ENCODE measurements around the gene ZBED5.
A peak's percentile ranks its signal among the peaks of the same experiment; 100 is the strongest.

ZBED5 gene

GRCh38 chr11:10857709-10858438, at the start of gene ZBED5:
TSS of gene ZBED5 (minus strand) at chr11:10858053. CDS start at chr11:10854945, 3,108 bp downstream.
- peak within 1 kb of the TSS; percentile 97 for H3K27ac ChIP-seq
- TF ChIP-seq CTCF (IDR thresholded peaks at IDR 0.05), result no peak; the same call in 1 of the 2 replicates
- TF ChIP-seq ZFX (IDR thresholded peaks at IDR 0.05; ENCODE audit: borderline replicate concordance), result no peak

GRCh38 chr11:10906521-10906920, 48.7 kb upstream of the ZBED5 start:
- no peak overlapping the region for H3K27ac ChIP-seq
- no peak for TF ChIP-seq ZFX (IDR thresholded peaks at IDR 0.05; ENCODE audit: borderline replicate concordance)
- TF ChIP-seq CTCF (IDR thresholded peaks at IDR 0.05), result no peak

- H3K27ac ChIP-seq, result no peak overlapping the region
- no peak for TF ChIP-seq ZFX (IDR thresholded peaks at IDR 0.05; ENCODE audit: borderline replicate concordance)
- TF ChIP-seq CTCF (IDR thresholded peaks at IDR 0.05), result no peak
These were observed 44.6 kb upstream of the ZBED5 start for GRCh38 chr11:10902301-10903063.

- H3K27ac ChIP-seq, result no peak overlapping the region
- TF ChIP-seq CTCF (IDR thresholded peaks at IDR 0.05) (no peak), ZFX (IDR thresholded peaks at IDR 0.05; ENCODE audit: borderline replicate concordance) (no peak)
These were observed 43.0 kb upstream of the ZBED5 start for GRCh38 chr11:10900681-10901415.

DNA sequence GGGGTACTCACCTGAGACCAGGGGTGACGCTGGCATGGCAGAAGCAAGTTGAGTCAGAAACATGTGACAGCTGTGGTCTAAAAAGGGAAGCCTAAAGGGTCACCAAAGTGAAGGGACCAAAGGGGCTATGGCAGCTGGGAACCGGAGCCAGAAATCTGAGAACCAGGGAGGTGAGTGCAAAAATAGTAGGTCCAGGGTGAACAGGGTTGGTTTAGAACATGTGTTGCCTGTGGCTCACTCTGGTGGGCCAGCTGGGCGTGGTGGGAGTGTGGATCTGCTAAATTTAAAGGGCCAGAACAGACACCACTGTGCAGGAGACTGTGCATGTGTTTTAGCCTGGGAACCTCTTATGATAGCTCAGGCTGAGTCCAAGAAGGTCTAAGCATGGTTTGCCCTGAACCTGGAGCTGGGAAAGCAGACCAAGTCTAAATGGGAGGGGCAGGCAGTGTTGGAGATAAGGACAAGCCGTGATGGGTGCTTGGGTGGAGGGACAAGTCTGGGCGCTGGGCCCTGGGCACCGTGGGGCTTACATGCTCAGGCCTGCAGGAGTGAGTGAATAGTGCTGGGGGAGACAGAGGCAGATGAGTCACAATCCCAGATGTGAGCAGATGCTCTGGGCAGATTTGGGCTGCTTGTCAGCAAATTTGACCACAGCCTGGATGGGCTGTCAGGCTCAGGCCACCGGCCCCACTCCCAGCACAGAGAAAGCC, 41.4 kb upstream of the ZBED5 start:
- no peak overlapping the region for H3K27ac ChIP-seq
- TF ChIP-seq CTCF (IDR thresholded peaks at IDR 0.05) (no peak), ZFX (IDR thresholded peaks at IDR 0.05; ENCODE audit: borderline replicate concordance) (no peak)

DNA sequence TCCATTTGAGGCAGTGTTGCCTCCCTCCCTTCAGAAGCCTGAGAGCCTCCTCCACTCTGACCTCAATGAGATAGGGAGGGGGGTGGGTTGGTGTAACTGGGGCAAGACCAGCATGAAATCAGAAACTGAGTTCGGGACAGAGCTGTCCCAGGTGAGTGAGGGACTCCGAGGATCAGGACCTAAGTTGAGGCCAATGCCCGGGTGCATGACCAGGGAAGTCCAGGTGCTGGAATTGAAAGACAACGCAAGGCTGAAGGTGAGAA, 40.8 kb upstream of the ZBED5 start:
- H3K27ac ChIP-seq, result no peak overlapping the region
- TF ChIP-seq CTCF (IDR thresholded peaks at IDR 0.05) (no peak), ZFX (IDR thresholded peaks at IDR 0.05; ENCODE audit: borderline replicate concordance) (no peak)

All from 22Rv1 (cell line).